Left lung (tissue), 10 donors: Measurements from ENCODE around the gene TNK2. TPM values are rescaled to one million over a fixed set of nuclear protein-coding genes. Genes with fewer than 3 reads are reported as not detected.

ENCODE experiments used
- ATAC-seq: fragments of 200-7000 bp; cut with Tn5 transposase; one replicate; pipeline ENCODE4 v1.9.1; 2020; ENCODE audit warnings: moderate library complexity
- DNase-seq, 4 donors: peaks; one replicate each; pipeline ENCODE4 v3.0.0-alpha.2; 2013 to 2020
- H3K27ac ChIP-seq, 2 donors: fragments of 200-600 bp; sonication (generic) in 1 of 2; one replicate each; pipeline versions ENCODE4 v1.5.0 to v1.8.0; 2020 to 2021
- H3K27me3 ChIP-seq, 2 donors: fragments of 200-600 bp; sonication (generic) in 1 of 2; one replicate each; pipeline versions ENCODE4 v1.5.0 to v1.8.0; 2020 to 2021
- H3K36me3 ChIP-seq, 2 donors: fragments of 200-600 bp; sonication (generic) in 1 of 2; one replicate each; pipeline versions ENCODE4 v1.5.0 to v1.8.0; 2020 to 2021
- H3K4me1 ChIP-seq, 2 donors: fragments of 200-600 bp; one replicate each; pipeline ENCODE4 v1.8.0; 2021
- H3K4me3 ChIP-seq, 2 donors: fragments of 200-600 bp; sonication (generic) in 1 of 2; one replicate each; pipeline versions ENCODE4 v1.5.0 to v1.8.0; 2020 to 2021; ENCODE audit warnings: mild to moderate bottlenecking in 1 of 2
- H3K9me3 ChIP-seq, 2 donors: fragments of 200-600 bp; sonication (generic) in 1 of 2; one replicate each; pipeline versions ENCODE4 v1.5.0 to v1.8.0; 2020 to 2021
- CTCF ChIP-seq, 2 donors: fragments of 200-600 bp; sonication (generic) in 1 of 2; IDR thresholded peaks; one replicate each; pipeline versions ENCODE4 v1.5.0 to v1.8.0; 2021; ENCODE audit warnings: antibody characterized with exemption in 2 of 2
- intact Hi-C, 2 donors: fragments of 100-400 bp; cut with DNase I; formaldehyde crosslinking; loops; one replicate each; pipeline versions ENCODE4 v1.11.2 to v1.14.2; 2022
- polyA plus RNA-seq, 6 donors: library from polyadenylated mRNA; unstranded; fragments of 120-200 nt; gene quantifications; one replicate each; pipeline ENCODE4 v1.2.1, GENCODE V29; 2013; ENCODE audit not compliant: insufficient read length in 6 of 6
- total RNA-seq, 2 donors: library from RNA; stranded (reverse); fragmentation: NEBNext Ultra II Directional; extraction: Animal tissue kit (Norgen Biotek cat#: 25700); gene quantifications; one replicate each; pipeline ENCODE4 v1.2.1, GENCODE V29; 2021
- donor health status: DM: no; HTN: yes; CAD: no.
- donor health status: DM: no; HTN: no; CAD: no.

Gene TNK2
- total and polyA plus RNA-seq, 8 donors = 49.7 to 75.7 (median 58.2) TPM

GRCh38 chr3:195929452-195929851, 21.1 kb upstream of the TNK2 start:
- Histone ChIP-seq H3K4me1 (no peaks in the 10 kb centered on the region), H3K27me3 (no peaks in the 10 kb centered on the region), H3K4me3 (no peak overlapping the region), H3K27ac (no peak overlapping the region), H3K9me3 (no peaks in the 10 kb centered on the region), H3K36me3 (no peaks in the 10 kb centered on the region)
- ATAC-seq (no peak), DNase-seq (no peak)
- no peak for TF ChIP-seq CTCF (IDR thresholded peaks at IDR 0.05)
- intact Hi-C loops = no loop called here

- peak; percentile 52 for ATAC-seq
- no peak for TF ChIP-seq CTCF (IDR thresholded peaks at IDR 0.05)
These were observed 13.0 kb upstream of the TNK2 start for GRCh38 chr3:195921334-195921791.

GRCh38 chr3:195918176-195918575, 9.8 kb upstream of the TNK2 start:
- H3K36me3 ChIP-seq = no peaks in the 10 kb centered on the region
- no peak overlapping the region for H3K27ac ChIP-seq
- H3K27me3 ChIP-seq = no peaks in the 10 kb centered on the region
- DNase-seq = no peak
- no peak overlapping the region for H3K4me3 ChIP-seq
- ATAC-seq = no peak
- intact Hi-C loops = no loop called here
- no peaks in the 10 kb centered on the region for H3K9me3 ChIP-seq
- no peak for TF ChIP-seq CTCF (IDR thresholded peaks at IDR 0.05)
- H3K4me1 ChIP-seq = peaks cover 9% of the 10 kb centered on the region in 2 donors

More at GRCh38 chr3:195921334-195921791, 13.0 kb upstream of the TNK2 start:
- no peaks in the 10 kb centered on the region for H3K27me3 ChIP-seq
- H3K4me3 ChIP-seq = no peak overlapping the region
- H3K36me3 ChIP-seq = no peaks in the 10 kb centered on the region
- H3K4me1 ChIP-seq = no peaks in the 10 kb centered on the region
- H3K27ac ChIP-seq = no peak overlapping the region
- intact Hi-C loops = no loop called here
- no peaks in the 10 kb centered on the region for H3K9me3 ChIP-seq
- DNase-seq = peak in 1 of 4 donors; percentile 17

- peaks cover 9% of the 10 kb centered on the region in 2 donors for H3K4me1 ChIP-seq
- H3K27ac ChIP-seq = no peak overlapping the region
- no peak for ATAC-seq
- DNase-seq = no peak
- no peaks in the 10 kb centered on the region for H3K9me3 ChIP-seq
- intact Hi-C loops = no loop called here
- H3K36me3 ChIP-seq = no peaks in the 10 kb centered on the region
- H3K27me3 ChIP-seq = no peaks in the 10 kb centered on the region
- no peak for TF ChIP-seq CTCF (IDR thresholded peaks at IDR 0.05)
- no peak overlapping the region for H3K4me3 ChIP-seq
These were observed 8.6 kb upstream of the TNK2 start for GRCh38 chr3:195916991-195917390.

- no peak for TF ChIP-seq CTCF (IDR thresholded peaks at IDR 0.05)
- Histone ChIP-seq H3K27ac (no peak overlapping the region), H3K4me3 (no peak overlapping the region), H3K36me3 (no peaks in the 10 kb centered on the region), H3K4me1 (peaks cover 9% of the 10 kb centered on the region in 2 donors), H3K27me3 (no peaks in the 10 kb centered on the region), H3K9me3 (no peaks in the 10 kb centered on the region)
- no peak for DNase-seq
- no peak for ATAC-seq
- intact Hi-C loops = no loop called here
These were observed 7.9 kb upstream of the TNK2 start for GRCh38 chr3:195916291-195916690.
